GM13976 (cell line): ENCODE measurements around the gene SSC5D.

Experiments used
- DNase-seq: peaks from one replicate; pipeline ENCODE4 v3.0.0; 2012; ENCODE audit warnings: low spot score
- CTCF ChIP-seq: IDR thresholded peaks from 2 replicates; pipeline ENCODE4 v1.5.1; 2012; ENCODE audit warnings: borderline replicate concordance, mild to moderate bottlenecking; ENCODE audit not compliant: insufficient read depth; ENCODE audit errors: extremely low read depth, missing control alignments, control extremely low read depth
- in situ Hi-C: fragments of 300-500 bp; cut with MboI; formaldehyde crosslinking; loops from one replicate; pipeline ENCODE4 v1.12.0; 2022; ENCODE audit warnings: low sequenced_read_pairs, mixed read lengths, inconsistent platforms; ENCODE audit not compliant: unreplicated experiment

The SSC5D gene

DNA sequence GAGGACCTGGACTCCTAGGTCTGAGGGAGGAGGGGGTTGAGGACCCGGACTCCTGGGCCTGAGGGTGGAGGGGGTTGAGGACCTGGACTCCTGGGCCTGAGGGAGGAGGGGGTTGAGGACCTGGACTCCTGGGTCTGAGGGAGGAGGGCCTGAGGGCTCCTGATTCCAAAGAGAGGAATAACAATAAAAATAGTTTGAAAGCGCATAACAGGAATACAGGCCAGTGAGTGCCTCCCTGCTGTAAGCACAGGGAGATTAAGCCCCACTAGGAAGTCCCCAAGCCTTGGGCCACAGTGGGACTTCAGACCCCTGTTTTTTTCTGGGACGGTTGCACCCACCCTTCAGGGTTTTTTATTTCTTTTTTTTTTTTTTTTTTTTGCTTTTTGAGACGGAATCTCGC is 49.9 kb downstream of the SSC5D start:
- in situ Hi-C loops, result no loop called here
- no peak for TF ChIP-seq CTCF
- no peak for DNase-seq

DNA sequence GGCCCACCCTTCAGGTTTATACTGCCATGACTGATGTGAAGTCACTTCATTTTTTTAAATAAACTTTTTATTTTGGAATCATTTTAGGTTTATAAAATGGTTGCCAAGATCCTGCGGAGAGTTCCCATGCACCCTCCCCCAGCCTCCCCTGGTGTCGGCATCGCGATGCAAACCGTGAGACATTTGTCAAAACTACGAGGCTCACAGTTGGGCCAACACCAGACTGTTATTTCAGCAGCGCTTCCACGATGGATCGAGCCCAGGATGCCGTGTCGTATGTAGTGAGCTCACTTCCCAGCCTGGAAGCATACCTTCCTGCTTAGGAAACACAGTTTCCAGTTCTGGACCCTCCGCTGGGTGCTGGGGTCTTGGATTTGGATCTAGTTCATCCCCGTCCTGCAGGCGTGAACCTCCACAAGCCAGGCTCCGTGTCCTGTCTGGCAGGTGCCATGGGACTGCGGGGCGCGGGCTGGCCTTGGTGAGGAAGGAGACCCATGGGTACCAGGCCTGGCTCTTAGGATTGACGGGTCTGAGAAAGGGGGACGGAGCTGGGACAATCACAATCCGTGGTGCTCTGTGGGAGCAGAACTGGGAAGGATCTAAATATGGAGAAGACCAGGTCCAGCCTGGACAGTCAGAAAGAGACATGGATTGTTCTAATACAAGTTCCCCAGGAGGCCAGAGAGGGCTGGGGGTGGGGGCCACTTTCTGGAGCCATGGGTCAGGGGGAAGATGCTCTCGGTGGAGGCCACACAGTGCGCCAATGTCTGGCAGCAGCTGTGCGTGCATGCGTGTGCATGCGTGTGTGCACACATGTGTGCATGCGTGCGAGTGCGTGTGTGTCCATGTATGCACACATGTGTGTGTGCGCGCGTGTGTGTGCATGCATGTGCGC is 51.1 kb downstream of the SSC5D start:
- no peak for TF ChIP-seq CTCF
- no peak for DNase-seq
- in situ Hi-C loops, result no loop called here

GRCh38 chr19:55540619-55541018 is 52.4 kb downstream of the SSC5D start:
- no peak for DNase-seq
- no peak for TF ChIP-seq CTCF
- in situ Hi-C loops, result no loop called here

DNA sequence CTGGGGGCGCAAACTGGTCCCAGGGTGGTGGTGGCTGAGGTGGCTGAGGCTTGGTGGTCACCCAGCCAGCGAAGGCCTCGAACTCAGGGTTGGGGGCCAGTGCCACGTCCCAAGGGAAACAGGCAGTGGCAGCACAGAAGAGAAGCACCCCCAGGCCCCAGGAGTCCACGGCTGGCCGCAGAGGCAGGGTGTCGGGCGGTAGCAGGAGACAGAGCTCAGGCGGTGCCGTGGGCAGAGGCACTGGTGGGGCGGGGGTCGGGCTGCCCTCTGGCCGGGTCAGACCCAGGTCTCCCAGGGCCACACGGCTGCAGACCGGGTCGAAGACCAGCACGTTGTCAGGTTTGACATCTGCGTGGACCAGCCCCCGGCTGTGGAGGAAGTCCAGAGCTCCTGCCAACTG is 52.9 kb downstream of the SSC5D start:
- in situ Hi-C loops, result no loop called here
- no peak for TF ChIP-seq CTCF
- no peak for DNase-seq

DNA sequence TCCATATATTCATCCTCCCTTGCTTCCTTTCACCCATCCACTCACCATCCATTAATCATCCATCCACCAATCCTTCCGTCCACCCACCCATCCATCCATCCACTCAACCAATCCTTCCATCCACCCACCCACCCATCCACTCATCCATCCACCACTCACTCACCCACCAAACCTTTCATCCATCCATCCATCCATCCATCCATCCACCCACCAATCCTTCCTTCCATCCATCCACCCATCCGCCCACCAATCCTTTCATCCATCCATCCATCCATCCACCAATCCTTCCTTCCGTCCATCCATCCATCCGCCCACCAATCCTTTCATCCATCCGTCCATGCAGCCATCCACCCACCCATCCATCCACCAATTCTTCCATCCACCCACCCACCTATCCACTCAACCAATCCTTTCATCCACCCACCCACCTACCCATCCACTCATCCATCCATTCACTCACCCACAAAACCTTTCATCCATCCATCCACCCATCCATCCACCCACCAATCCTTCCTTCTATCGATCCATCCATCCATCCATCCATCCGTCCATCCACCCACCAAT is 54.1 kb downstream of the SSC5D start:
- DNase-seq, result no peak
- TF ChIP-seq CTCF, result no peak
- in situ Hi-C loops, result no loop called here

DNA sequence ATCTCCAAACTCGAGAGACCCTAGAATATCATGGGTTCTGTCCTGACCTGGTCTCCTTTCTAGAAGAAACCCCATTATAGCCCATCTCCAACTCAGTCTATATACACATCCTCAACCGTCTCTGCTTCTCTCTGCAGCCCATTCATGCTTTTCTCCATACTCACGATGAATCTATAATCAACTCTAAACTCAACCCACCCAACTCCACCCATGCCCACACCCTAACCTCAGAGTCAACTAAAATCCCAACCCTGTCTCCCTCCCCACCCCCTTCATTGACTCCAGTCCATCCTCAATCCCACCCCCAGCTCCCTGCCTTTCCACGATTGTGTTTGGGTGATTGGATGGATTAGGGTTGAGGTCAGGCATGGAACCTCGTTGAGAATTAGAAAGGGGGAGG is 55.3 kb downstream of the SSC5D start:
- no peak for TF ChIP-seq CTCF

More for the DNA sequence above, 55.3 kb downstream of the SSC5D start:
- peak; percentile 13 for DNase-seq
- in situ Hi-C loops, result no loop called here
